ENCODE measurements around the gene CCDC30.

DNA sequence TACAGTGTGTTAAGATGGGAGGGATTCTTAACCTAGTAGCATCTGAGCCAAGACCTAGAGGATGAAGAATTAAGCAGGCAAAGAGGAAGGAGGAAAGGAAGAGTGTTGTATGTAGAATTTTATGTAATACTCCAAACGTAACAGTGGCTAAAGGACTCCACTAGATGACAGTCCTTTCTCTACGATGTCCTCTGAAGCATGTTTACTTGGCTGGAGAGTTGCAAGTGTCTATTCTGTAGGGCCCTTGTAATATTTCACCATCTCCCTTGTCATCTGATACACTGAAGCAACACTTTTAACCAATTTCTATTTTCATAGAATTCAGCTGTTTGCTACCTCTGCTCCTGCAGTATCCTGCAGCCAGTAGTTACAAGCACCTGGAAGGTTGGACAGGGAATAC, 217.0 kb downstream of the CCDC30 start:
- TF ChIP-seq MEF2B (IDR thresholded peaks at IDR 0.05; ENCODE audit: partially characterized antibody, poor library complexity, severe bottlenecking) = no peak
- TF ChIP-seq POU2F2 (IDR thresholded peaks at IDR 0.05; ENCODE audit: borderline replicate concordance, low read depth, low read length) = no peak
- no peak for TF ChIP-seq ZNF207 (IDR thresholded peaks at IDR 0.05; ENCODE audit: borderline replicate concordance)
- TF ChIP-seq CTCF (IDR thresholded peaks at IDR 0.05 in 2 of 3, conservative IDR thresholded peaks at IDR 0.05 in 1 of 3; ENCODE audit: control insufficient read depth in 2 of 3, extremely low read depth in 1 of 3, insufficient read depth in 1 of 3, low read depth in 3 of 3, low read length in 3 of 3) = no peak
- TF ChIP-seq, protein P1, sequence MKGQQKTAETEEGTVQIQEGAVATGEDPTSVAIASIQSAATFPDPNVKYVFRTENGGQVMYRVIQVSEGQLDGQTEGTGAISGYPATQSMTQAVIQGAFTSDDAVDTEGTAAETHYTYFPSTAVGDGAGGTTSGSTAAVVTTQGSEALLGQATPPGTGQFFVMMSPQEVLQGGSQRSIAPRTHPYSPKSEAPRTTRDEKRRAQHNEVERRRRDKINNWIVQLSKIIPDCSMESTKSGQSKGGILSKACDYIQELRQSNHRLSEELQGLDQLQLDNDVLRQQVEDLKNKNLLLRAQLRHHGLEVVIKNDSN (IDR thresholded peaks at IDR 0.05; ENCODE audit: borderline replicate concordance, extremely low read length, insufficient read depth, low read depth, low read length) = no peak
- no peak for TF ChIP-seq BACH1 (IDR thresholded peaks at IDR 0.05; ENCODE audit: borderline replicate concordance)
- no peak for TF ChIP-seq CEBPZ (IDR thresholded peaks at IDR 0.05; ENCODE audit: low read depth, low read length)
- no peak for TF ChIP-seq HCFC1 (IDR thresholded peaks at IDR 0.05; ENCODE audit: low read length)
- TF ChIP-seq ZNF217 (IDR thresholded peaks at IDR 0.05) = no peak

Data from GM12878 (cell line).